WTC11 (cell line): ENCODE data around the gene OBP2B. TPM values are rescaled to one million over a fixed set of nuclear protein-coding genes. Genes with fewer than 3 reads are reported as not detected.

Source experiments
- ATAC-seq: fragments of 200-7000 bp; cut with Tn5 transposase; 2 replicates; pipeline ENCODE4 v1.10.0; 2021; ENCODE audit warnings: mild to moderate bottlenecking, moderate library complexity
- CTCF ChIA-PET: fragments of 300-600 bp; sonication (Branson Sonifier 250); formaldehyde crosslinking; loops from one replicate; lab custom pipeline; 2021; ENCODE audit warnings: antibody characterized with exemption; lab: Charles Lee
- POLR2A ChIA-PET: fragments of 350-600 bp; sonication (Branson Sonifier 250); formaldehyde crosslinking; loops from one replicate; lab custom pipeline; 2021; ENCODE audit warnings: antibody characterized with exemption; lab: Charles Lee
- DNase-seq: peaks from one replicate; pipeline ENCODE4 v3.0.0; 2021; ENCODE audit warnings: low spot score
- H3K27ac Mint-ChIP-seq: 2 replicates; pipeline ENCODE4 v1.8.0; 2021; ENCODE audit warnings: mixed read lengths
- H3K27me3 Mint-ChIP-seq: 2 replicates; pipeline ENCODE4 v1.8.0; 2021; ENCODE audit warnings: low read depth, mild to moderate bottlenecking, moderate library complexity, mixed read lengths
- H3K36me3 Mint-ChIP-seq: 2 replicates; pipeline ENCODE4 v1.8.0; 2021; ENCODE audit warnings: mixed read lengths
- H3K4me1 Mint-ChIP-seq: 2 replicates; pipeline ENCODE4 v1.8.0; 2022; ENCODE audit warnings: mixed read lengths
- H3K4me3 Mint-ChIP-seq: 2 replicates; pipeline ENCODE4 v1.8.0; 2021; ENCODE audit warnings: mild to moderate bottlenecking, moderate library complexity, mixed read lengths
- H3K9me3 Mint-ChIP-seq: 2 replicates; pipeline ENCODE4 v1.8.0; 2021; ENCODE audit warnings: mixed read lengths
- ARID4B ChIP-seq: sonication (generic); formaldehyde crosslinking; IDR thresholded peaks from 2 replicates; pipeline ENCODE4 v1.8.0; 2023; ENCODE audit warnings: missing genetic modification reagents, mild to moderate bottlenecking, borderline replicate concordance
- ATF1 ChIP-seq: sonication (generic); formaldehyde crosslinking; IDR thresholded peaks from 2 replicates; pipeline ENCODE4 v1.8.1; 2023; ENCODE audit warnings: mild to moderate bottlenecking, moderate library complexity, missing genetic modification reagents
- ATF3 ChIP-seq: sonication (generic); formaldehyde crosslinking; conservative IDR thresholded peaks from 2 replicates; pipeline ENCODE4 v1.8.1; 2022; ENCODE audit warnings: mild to moderate bottlenecking, missing genetic modification reagents
- ATF6 ChIP-seq: sonication (generic); formaldehyde crosslinking; IDR thresholded peaks from 2 replicates; pipeline ENCODE4 v1.8.1; 2023; ENCODE audit warnings: mild to moderate bottlenecking, missing genetic modification reagents
- CDX4 ChIP-seq: fragments of 250-450 bp; sonication (Bioruptor Pico); IDR thresholded peaks from 2 replicates; pipeline ENCODE4 v1.9.0; 2021; ENCODE audit warnings: moderate library complexity, mild to moderate bottlenecking, inconsistent platforms, borderline replicate concordance
- EMX1 ChIP-seq: fragments of 250-450 bp; sonication (Bioruptor Pico); IDR thresholded peaks from 2 replicates; pipeline ENCODE4 v1.8.0; 2021; ENCODE audit warnings: mild to moderate bottlenecking
- ETV6 ChIP-seq: sonication (generic); formaldehyde crosslinking; IDR thresholded peaks from 2 replicates; pipeline ENCODE4 v1.8.1; 2022; ENCODE audit warnings: mild to moderate bottlenecking, missing genetic modification reagents
- GABPB1 ChIP-seq: sonication (generic); formaldehyde crosslinking; IDR thresholded peaks from 2 replicates; pipeline ENCODE4 v1.8.1; 2023; ENCODE audit warnings: mild to moderate bottlenecking, missing genetic modification reagents
- MXD4 ChIP-seq: fragments of 250-450 bp; sonication (Bioruptor Pico); IDR thresholded peaks from 2 replicates; pipeline ENCODE4 v1.8.0; 2021; ENCODE audit warnings: mild to moderate bottlenecking, moderate library complexity, borderline replicate concordance
- RELA ChIP-seq: sonication (generic); formaldehyde crosslinking; IDR thresholded peaks from 2 replicates; pipeline ENCODE4 v1.8.1; 2022; ENCODE audit warnings: missing genetic modification reagents, mild to moderate bottlenecking, borderline replicate concordance
- USF2 ChIP-seq: sonication (generic); formaldehyde crosslinking; IDR thresholded peaks from 2 replicates; pipeline ENCODE4 v1.8.1; 2023; ENCODE audit warnings: mild to moderate bottlenecking, missing genetic modification reagents, moderate library complexity
- ZNF121 ChIP-seq: sonication (generic); formaldehyde crosslinking; IDR thresholded peaks from 2 replicates; pipeline ENCODE4 v1.8.0; 2023; ENCODE audit warnings: missing genetic modification reagents
- total RNA-seq: library from RNA; stranded (reverse); gene quantifications from 3 replicates; pipeline ENCODE4 v1.2.3, GENCODE V29; 2021
- TF ChIP-seq, protein P1 (sequence below): sonication (generic); formaldehyde crosslinking; IDR thresholded peaks from 2 replicates; pipeline ENCODE4 v1.8.1; 2023; ENCODE audit warnings: mild to moderate bottlenecking, missing genetic modification reagents, borderline replicate concordance
- TF ChIP-seq, protein P2 (sequence below): sonication (generic); formaldehyde crosslinking; IDR thresholded peaks from 2 replicates; pipeline ENCODE4 v1.8.0; 2023; ENCODE audit warnings: missing genetic modification reagents

Gene OBP2B
- total RNA-seq, 1 experiment from 2014 or later, result not detected

DNA sequence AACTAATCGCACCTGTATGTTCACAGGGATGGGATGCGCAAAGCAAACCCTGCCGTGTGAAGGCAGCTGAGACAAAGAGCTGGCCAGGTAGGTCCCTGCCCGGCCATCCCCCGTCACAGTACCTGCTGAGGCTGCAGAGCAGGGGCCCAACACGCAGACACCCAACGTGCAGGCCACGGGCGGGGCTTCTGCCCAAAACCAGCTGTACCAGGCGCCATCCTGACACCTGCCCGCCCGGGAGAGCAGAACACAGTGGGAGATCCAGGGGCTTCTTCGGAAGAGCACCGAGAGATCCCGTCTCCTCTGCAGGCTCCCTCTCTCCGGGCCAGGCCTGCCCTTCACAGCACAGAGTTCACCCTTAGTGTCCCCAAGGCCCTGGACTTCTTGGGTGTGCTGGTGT lies 37.5 kb upstream of the OBP2B start (continued):
- TF ChIP-seq, protein P1, sequence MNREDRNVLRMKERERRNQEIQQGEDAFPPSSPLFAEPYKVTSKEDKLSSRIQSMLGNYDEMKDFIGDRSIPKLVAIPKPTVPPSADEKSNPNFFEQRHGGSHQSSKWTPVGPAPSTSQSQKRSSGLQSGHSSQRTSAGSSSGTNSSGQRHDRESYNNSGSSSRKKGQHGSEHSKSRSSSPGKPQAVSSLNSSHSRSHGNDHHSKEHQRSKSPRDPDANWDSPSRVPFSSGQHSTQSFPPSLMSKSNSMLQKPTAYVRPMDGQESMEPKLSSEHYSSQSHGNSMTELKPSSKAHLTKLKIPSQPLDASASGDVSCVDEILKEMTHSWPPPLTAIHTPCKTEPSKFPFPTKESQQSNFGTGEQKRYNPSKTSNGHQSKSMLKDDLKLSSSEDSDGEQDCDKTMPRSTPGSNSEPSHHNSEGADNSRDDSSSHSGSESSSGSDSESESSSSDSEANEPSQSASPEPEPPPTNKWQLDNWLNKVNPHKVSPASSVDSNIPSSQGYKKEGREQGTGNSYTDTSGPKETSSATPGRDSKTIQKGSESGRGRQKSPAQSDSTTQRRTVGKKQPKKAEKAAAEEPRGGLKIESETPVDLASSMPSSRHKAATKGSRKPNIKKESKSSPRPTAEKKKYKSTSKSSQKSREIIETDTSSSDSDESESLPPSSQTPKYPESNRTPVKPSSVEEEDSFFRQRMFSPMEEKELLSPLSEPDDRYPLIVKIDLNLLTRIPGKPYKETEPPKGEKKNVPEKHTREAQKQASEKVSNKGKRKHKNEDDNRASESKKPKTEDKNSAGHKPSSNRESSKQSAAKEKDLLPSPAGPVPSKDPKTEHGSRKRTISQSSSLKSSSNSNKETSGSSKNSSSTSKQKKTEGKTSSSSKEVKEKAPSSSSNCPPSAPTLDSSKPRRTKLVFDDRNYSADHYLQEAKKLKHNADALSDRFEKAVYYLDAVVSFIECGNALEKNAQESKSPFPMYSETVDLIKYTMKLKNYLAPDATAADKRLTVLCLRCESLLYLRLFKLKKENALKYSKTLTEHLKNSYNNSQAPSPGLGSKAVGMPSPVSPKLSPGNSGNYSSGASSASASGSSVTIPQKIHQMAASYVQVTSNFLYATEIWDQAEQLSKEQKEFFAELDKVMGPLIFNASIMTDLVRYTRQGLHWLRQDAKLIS (CRISPR knock-in tag), result no peak
- TF ChIP-seq EMX1 (no peak), ATF6 (no peak)

GRCh38 chr9:133242991-133243390 lies 33.9 kb upstream of the OBP2B start:
- Mint-ChIP-seq H3K9me3 (no peaks in the 10 kb centered on the region), H3K4me3 (no peak overlapping the region), H3K4me1 (peaks cover 5% of the 10 kb centered on the region), H3K36me3 (no peaks in the 10 kb centered on the region), H3K27me3 (peaks cover 4% of the 10 kb centered on the region), H3K27ac (no peak overlapping the region)
- TF ChIP-seq ZNF121 (CRISPR knock-in tag), result no peak
- no peak for TF ChIP-seq ATF1 (CRISPR knock-in tag)
- no peak for TF ChIP-seq ETV6 (CRISPR knock-in tag)
- no peak for TF ChIP-seq ARID4B (CRISPR knock-in tag)
- no peak for TF ChIP-seq CDX4 (CRISPR knock-in tag)
- no peak for TF ChIP-seq ATF3 (CRISPR knock-in tag)
- TF ChIP-seq USF2 (CRISPR knock-in tag), result no peak
- no peak for TF ChIP-seq GABPB1
- DNase-seq, result no peak
- ChIA-PET POLR2A (no interaction called here), CTCF (interaction anchor here (0.7 kb wide), 1 partner anchor 103 kb away, joined by 4 read pairs; no protein-coding TSS in a partner anchor)
- ATAC-seq, result no peak

DNA sequence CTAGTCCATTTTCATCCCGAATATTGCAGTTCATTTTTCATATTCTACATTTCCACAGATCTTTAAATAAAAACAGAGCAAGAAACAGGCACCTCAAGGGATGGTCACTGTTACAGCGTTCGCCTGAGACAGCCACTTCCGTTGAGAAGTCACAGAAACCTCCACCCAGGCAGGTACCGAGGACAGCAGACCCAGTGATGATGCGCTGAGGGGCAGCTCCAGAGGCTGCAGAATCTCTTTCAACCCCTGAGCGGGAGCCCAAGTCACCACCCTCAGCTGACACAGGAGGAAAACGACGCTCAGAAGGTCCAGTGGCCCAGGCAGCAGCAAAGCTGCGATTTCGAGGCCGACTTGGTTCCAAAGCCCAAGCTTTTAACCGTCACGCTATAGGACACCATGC lies 33.2 kb upstream of the OBP2B start:
- TF ChIP-seq RELA (CRISPR knock-in tag) (no peak), MXD4 (CRISPR knock-in tag) (no peak)
- TF ChIP-seq, protein P2, sequence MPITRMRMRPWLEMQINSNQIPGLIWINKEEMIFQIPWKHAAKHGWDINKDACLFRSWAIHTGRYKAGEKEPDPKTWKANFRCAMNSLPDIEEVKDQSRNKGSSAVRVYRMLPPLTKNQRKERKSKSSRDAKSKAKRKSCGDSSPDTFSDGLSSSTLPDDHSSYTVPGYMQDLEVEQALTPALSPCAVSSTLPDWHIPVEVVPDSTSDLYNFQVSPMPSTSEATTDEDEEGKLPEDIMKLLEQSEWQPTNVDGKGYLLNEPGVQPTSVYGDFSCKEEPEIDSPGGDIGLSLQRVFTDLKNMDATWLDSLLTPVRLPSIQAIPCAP, result no peak
- ChIA-PET POLR2A (no interaction called here), CTCF (interaction anchor here (0.7 kb wide), 1 partner anchor 104 kb away, joined by 4 read pairs; no protein-coding TSS in a partner anchor)
- Mint-ChIP-seq H3K27me3 (peaks cover 12% of the 10 kb centered on the region), H3K9me3 (no peaks in the 10 kb centered on the region), H3K36me3 (no peaks in the 10 kb centered on the region), H3K4me1 (peaks cover 8% of the 10 kb centered on the region), H3K4me3 (no peak overlapping the region), H3K27ac (no peak overlapping the region)
- no peak for DNase-seq
- no peak for ATAC-seq
